Gastroesophageal sphincter (tissue), 3 donors: ENCODE measurements around the gene GYG1.

Source experiments
- CTCF ChIP-seq, 4 experiments: fragments of 200-600 bp in 2 of 4; fragments of 450-650 bp in 2 of 4; sonication (generic) in 1 of 4; IDR thresholded peaks; one replicate each; pipeline ENCODE4 v1.5.1; 2017 to 2019; ENCODE audit warnings: antibody characterized with exemption in 4 of 4, mild to moderate bottlenecking in 2 of 4, moderate library complexity in 2 of 4
- EP300 ChIP-seq: sonication (generic); formaldehyde crosslinking; IDR thresholded peaks from one replicate; pipeline ENCODE4 v1.6.1; 2017; ENCODE audit warnings: antibody characterized with exemption, mild to moderate bottlenecking
- POLR2A ChIP-seq, 2 donors: fragments of 450-650 bp; IDR thresholded peaks; one replicate each; pipeline ENCODE4 v1.6.1; 2017; ENCODE audit warnings: antibody characterized with exemption in 2 of 2, mild to moderate bottlenecking in 2 of 2, moderate library complexity in 1 of 2
- POLR2AphosphoS5 ChIP-seq: sonication (generic); formaldehyde crosslinking; IDR thresholded peaks from one replicate; pipeline ENCODE4 v1.6.1; 2017; ENCODE audit warnings: antibody characterized with exemption

GRCh38 chr3:148975696-148976095 lies 15.6 kb upstream of the GYG1 start:
- no peak for TF ChIP-seq POLR2A (IDR thresholded peaks at IDR 0.05)
- TF ChIP-seq CTCF (IDR thresholded peaks at IDR 0.05): no peak
- no peak for TF ChIP-seq EP300
- no peak for TF ChIP-seq POLR2AphosphoS5
